ENCODE data around the gene SLC25A5. TPM values are rescaled to one million over a fixed set of nuclear protein-coding genes. Genes with fewer than 3 reads are reported as not detected.

Gene SLC25A5
- total RNA-seq, 4 donors from 2014 or later = 366 to 1,287 (median 800) TPM

DNA sequence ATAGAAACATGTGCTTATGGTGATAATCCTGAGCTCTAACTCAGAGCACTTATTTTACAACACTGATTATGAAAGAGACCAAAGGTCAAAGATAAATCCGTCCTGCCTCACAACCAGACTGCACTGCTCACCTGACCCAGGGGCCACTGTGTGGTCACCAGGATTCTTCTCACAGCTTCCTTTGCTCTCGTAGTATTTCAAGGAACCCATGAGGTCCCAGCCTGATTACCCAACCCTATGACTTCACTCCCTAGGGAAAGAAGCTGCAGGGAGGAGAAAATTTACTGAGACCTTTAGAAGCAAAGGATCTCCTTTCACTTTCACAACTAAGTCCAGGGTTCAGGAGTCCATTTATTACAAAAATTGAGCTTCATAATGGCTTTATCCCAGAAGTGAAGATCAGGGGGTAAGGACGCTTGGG, 9.6 kb downstream of the SLC25A5 start:
- peak in 1 of 3 donors; percentile 74 for DNase-seq
- TF ChIP-seq, protein P1, sequence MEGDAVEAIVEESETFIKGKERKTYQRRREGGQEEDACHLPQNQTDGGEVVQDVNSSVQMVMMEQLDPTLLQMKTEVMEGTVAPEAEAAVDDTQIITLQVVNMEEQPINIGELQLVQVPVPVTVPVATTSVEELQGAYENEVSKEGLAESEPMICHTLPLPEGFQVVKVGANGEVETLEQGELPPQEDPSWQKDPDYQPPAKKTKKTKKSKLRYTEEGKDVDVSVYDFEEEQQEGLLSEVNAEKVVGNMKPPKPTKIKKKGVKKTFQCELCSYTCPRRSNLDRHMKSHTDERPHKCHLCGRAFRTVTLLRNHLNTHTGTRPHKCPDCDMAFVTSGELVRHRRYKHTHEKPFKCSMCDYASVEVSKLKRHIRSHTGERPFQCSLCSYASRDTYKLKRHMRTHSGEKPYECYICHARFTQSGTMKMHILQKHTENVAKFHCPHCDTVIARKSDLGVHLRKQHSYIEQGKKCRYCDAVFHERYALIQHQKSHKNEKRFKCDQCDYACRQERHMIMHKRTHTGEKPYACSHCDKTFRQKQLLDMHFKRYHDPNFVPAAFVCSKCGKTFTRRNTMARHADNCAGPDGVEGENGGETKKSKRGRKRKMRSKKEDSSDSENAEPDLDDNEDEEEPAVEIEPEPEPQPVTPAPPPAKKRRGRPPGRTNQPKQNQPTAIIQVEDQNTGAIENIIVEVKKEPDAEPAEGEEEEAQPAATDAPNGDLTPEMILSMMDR (IDR thresholded peaks at IDR 0.05) = no peak
- TF ChIP-seq POLR2A (IDR thresholded peaks at IDR 0.05) = no peak
- H3K4me1 ChIP-seq = peaks cover 0 to 5% (median 0%) of the 10 kb centered on the region in 4 donors
- H3K27ac ChIP-seq = peak overlapping the region in 3 of 4 donors; percentile 42 to 81 (median 75)
- no peaks in the 10 kb centered on the region for H3K36me3 ChIP-seq
- no peak overlapping the region for H3K4me3 ChIP-seq
- H3K27me3 ChIP-seq = no peaks in the 10 kb centered on the region
- H3K9me3 ChIP-seq = no peaks in the 10 kb centered on the region

DNA sequence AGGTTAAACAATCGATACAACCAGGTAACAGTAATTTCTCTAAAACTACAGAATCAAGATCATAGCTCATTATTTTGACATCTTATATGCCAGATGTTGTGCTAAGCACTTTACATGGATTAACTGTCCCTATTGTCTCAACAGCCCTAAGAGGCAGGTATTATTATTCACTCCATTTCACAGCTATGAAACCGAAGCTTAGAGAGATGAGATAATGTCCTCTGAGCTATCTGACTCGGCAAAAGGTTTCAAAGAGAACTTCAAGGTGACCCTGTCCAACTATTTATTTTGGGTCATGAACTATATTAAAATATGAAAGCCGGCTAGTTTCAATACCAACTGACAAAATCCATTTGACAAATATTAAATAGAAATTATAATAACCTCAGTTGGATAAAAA, 10.3 kb downstream of the SLC25A5 start:
- H3K27me3 ChIP-seq = no peaks in the 10 kb centered on the region
- H3K9me3 ChIP-seq = no peaks in the 10 kb centered on the region
- H3K36me3 ChIP-seq = no peaks in the 10 kb centered on the region
- H3K4me1 ChIP-seq = peaks cover 0 to 5% (median 0%) of the 10 kb centered on the region in 4 donors
- peak overlapping the region in 3 of 4 donors; percentile 42 to 81 (median 75) for H3K27ac ChIP-seq
- no peak for DNase-seq
- TF ChIP-seq, protein P1 (IDR thresholded peaks at IDR 0.05) = no peak
- no peak overlapping the region for H3K4me3 ChIP-seq

DNA sequence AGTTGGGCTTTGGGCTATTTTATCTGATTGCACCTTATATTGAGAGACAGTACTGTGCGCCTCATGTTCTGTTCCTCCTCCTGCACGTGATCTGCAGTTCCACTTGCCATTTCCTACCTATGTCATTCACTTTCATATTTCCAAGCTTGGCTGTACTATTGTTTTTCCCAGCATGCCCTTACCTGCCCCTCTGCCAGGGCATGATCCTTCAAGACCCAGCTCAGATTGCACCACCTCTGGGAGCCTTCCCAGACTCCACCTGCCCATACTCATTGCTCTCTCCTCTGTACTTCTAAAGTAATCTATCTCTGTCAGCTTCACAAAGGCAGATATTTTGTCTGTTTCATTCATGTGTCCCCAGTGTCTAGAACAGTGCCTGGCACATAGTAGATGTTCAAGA, 11.6 kb downstream of the SLC25A5 start:
- H3K27me3 ChIP-seq = no peaks in the 10 kb centered on the region
- no peaks in the 10 kb centered on the region for H3K9me3 ChIP-seq
- H3K27ac ChIP-seq = no peak overlapping the region
- DNase-seq = no peak
- H3K4me1 ChIP-seq = peaks cover 0 to 5% (median 0%) of the 10 kb centered on the region in 4 donors
- H3K36me3 ChIP-seq = no peaks in the 10 kb centered on the region
- no peak overlapping the region for H3K4me3 ChIP-seq
- TF ChIP-seq, protein P1 (IDR thresholded peaks at IDR 0.05) = no peak
- TF ChIP-seq POLR2A (IDR thresholded peaks at IDR 0.05) = no peak

DNA sequence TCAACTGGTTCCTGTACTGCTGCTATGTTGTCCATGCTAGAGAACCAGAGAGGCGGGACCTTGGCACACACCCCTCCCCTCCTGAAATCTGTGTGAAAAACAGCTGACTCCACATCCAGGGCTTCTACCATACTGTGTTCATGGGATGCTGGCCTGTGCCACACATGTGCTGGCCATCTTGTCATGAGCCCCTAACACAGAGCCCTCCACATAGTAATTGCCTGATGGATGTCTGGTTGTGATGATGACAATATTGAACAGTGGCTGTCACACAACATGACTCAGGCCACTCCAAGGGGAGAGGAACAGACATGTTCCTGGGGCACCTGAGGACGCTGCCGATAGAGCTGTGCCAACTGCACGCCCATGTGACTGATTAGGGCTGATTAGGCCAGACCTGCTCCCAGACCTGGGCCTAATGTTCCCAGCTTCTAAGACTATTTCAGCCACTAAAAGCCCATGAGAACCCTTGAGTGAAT, 13.1 kb downstream of the SLC25A5 start:
- TF ChIP-seq, protein P1 (IDR thresholded peaks at IDR 0.05) = no peak
- H3K9me3 ChIP-seq = no peaks in the 10 kb centered on the region
- no peaks in the 10 kb centered on the region for H3K36me3 ChIP-seq
- peak overlapping the region in 1 of 4 donors; percentile 44 for H3K27ac ChIP-seq
- H3K4me1 ChIP-seq = peaks cover 0 to 5% (median 0%) of the 10 kb centered on the region in 4 donors
- peak in 2 of 3 donors; percentile 59 to 69 for DNase-seq
- no peak overlapping the region for H3K4me3 ChIP-seq
- no peaks in the 10 kb centered on the region for H3K27me3 ChIP-seq

DNA sequence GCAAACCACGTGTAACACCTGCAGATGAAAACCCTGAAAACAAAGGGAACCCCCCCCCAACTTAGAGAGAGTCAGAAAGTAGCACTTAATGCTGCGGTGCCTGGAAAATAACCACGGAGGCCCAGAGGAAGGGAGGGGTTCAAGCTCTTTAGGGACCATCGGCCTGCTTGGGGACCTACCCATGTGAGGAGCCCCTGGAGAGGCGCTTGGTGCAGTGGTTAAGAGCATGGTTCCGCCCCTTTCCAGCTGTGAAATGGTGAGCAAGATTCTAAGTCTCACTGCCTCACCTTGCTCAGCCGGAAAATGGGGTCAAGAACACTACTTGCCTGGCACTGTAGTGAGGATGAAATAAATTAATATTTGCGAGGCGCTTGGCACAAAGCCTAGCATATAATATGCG, 13.8 kb downstream of the SLC25A5 start:
- H3K4me3 ChIP-seq = peak overlapping the region in 3 of 4 donors; percentile 22 to 50 (median 32)

More for the DNA sequence above, 13.8 kb downstream of the SLC25A5 start:
- Histone ChIP-seq H3K27ac (peak overlapping the region in 3 of 4 donors; percentile 44 to 79 (median 75)), H3K4me1 (peaks cover 0 to 3% (median 0%) of the 10 kb centered on the region in 4 donors), H3K9me3 (no peaks in the 10 kb centered on the region), H3K36me3 (no peaks in the 10 kb centered on the region), H3K27me3 (no peaks in the 10 kb centered on the region)
- TF ChIP-seq, protein P1 (IDR thresholded peaks at IDR 0.05) = no peak
- no peak for TF ChIP-seq POLR2A (IDR thresholded peaks at IDR 0.05)
- DNase-seq = no peak

All from Peyer's patch (tissue), 4 donors.